HG03469 (cell line): ENCODE data around the gene GDF15.
"Not testable (repeated sequence)": the region's sequence is repeated elsewhere in the genome, so short reads cannot be mapped to it uniquely, and the experiment has no call there.

ENCODE experiments used
- ATAC-seq: cut with Tn5 transposase; IDR thresholded peaks from one replicate; pipeline ENCODE4 v1.9.1; 2021; ENCODE audit warnings: mild to moderate bottlenecking, moderate library complexity, moderate number of reproducible peaks; ENCODE audit not compliant: unreplicated experiment

GDF15 gene

GRCh38 chr19:18390065-18390907 lies 4.3 kb downstream of the GDF15 start:
- no peak for ATAC-seq

GRCh38 chr19:18391509-18392075 lies 5.6 kb downstream of the GDF15 start:
- no peak for ATAC-seq

- ATAC-seq, result no peak
Observed at GRCh38 chr19:18392417-18392816, 6.5 kb downstream of the GDF15 start.

- ATAC-seq, result no peak
Observed at GRCh38 chr19:18392926-18393325, 7.0 kb downstream of the GDF15 start.

- ATAC-seq, result no peak
Observed at GRCh38 chr19:18393836-18394235, 7.9 kb downstream of the GDF15 start.

- no peak for ATAC-seq
Observed at GRCh38 chr19:18396471-18397241, 10.7 kb downstream of the GDF15 start.

- ATAC-seq, result no peak
Observed at GRCh38 chr19:18397242-18398202, 11.6 kb downstream of the GDF15 start, which contains the start of gene LRRC25. LRRC25 (minus strand) TSS chr19:18397622; CDS start chr19:18396963, 659 bp downstream.

- ATAC-seq, result no peak
Observed at GRCh38 chr19:18399008-18399407, 13.1 kb downstream of the GDF15 start.

GRCh38 chr19:18401580-18402112 lies 15.7 kb downstream of the GDF15 start:
- no peak for ATAC-seq

GRCh38 chr19:18402455-18403248 lies 16.7 kb downstream of the GDF15 start:
- ATAC-seq, result not testable (repeated sequence)

GRCh38 chr19:18405754-18406153 lies 19.8 kb downstream of the GDF15 start:
- not testable (repeated sequence) for ATAC-seq

GRCh38 chr19:18406749-18407148 lies 20.8 kb downstream of the GDF15 start:
- no peak for ATAC-seq

- ATAC-seq, result peak; percentile 44
Observed at GRCh38 chr19:18408053-18408476, 22.1 kb downstream of the GDF15 start.

- ATAC-seq, result no peak
Observed at GRCh38 chr19:18412610-18413239, 26.8 kb downstream of the GDF15 start.

GRCh38 chr19:18414504-18415177 lies 28.7 kb downstream of the GDF15 start:
- ATAC-seq, result no peak

GRCh38 chr19:18415178-18415867 lies 29.4 kb downstream of the GDF15 start:
- ATAC-seq, result no peak

- ATAC-seq, result no peak
Observed at GRCh38 chr19:18416778-18417249, 30.9 kb downstream of the GDF15 start.
